RWPE1 (cell line): Measurements from ENCODE around the gene SIN3A.

Experiments used
- CTCF ChIA-PET: fragments of 350-600 bp; sonication (Branson Sonifier 250); formaldehyde crosslinking; extraction: SDS; loops from one replicate; lab custom pipeline; 2021; lab: Yijun Ruan, JAX
- POLR2A ChIA-PET: fragments of 400-600 bp; formaldehyde crosslinking; extraction: SDS; loops from one replicate; lab custom pipeline; 2020; ENCODE audit warnings: antibody characterized with exemption; ENCODE audit not compliant: low non-redundant PET; lab: Yijun Ruan, JAX
- DNase-seq: peaks from one replicate; pipeline ENCODE4 v3.0.0; 2012; ENCODE audit warnings: low spot score
- H3K27ac ChIP-seq: fragments of 450-650 bp; 2 replicates; pipeline ENCODE4 v1.5.1; 2017
- CTCF ChIP-seq: fragments of 450-650 bp; conservative IDR thresholded peaks from 2 replicates; pipeline ENCODE4 v1.5.1; 2017; ENCODE audit warnings: low read depth, mild to moderate bottlenecking

SIN3A gene

GRCh38 chr15:75325922-75326321 is 125.6 kb downstream of the SIN3A start:
- no peak for TF ChIP-seq CTCF
- ChIA-PET POLR2A (no interaction called here), CTCF (interaction anchor here (0.6 kb wide), 1 partner anchor 148 kb away, joined by 3 read pairs; no protein-coding TSS in a partner anchor)
- H3K27ac ChIP-seq = no peak overlapping the region
- DNase-seq = no peak

DNA sequence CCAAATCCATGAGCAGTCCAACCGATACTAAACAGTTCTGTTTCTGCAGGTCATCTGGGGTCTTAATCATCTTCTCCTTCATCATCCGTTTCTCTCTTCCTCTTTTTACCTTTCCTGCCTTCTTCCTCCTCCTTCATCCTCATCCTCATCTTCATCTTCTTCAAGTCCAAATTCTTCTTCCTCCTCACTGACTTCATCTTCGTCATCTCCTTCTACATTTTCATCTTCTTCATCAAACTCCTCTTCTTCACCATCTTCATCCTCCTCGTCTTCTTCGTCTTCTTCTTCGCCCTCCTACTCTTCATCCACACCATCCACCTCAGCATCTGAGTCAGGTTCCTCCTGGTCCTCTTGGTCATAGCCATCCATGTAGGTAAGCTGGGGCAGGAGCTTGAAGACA is 129.8 kb downstream of the SIN3A start:
- no peak overlapping the region for H3K27ac ChIP-seq
- ChIA-PET POLR2A (no interaction called here), CTCF (no interaction called here)
- no peak for DNase-seq
- TF ChIP-seq CTCF = no peak
